GM18858 (cell line): ENCODE results near the gene TMEM178B.

Experiments
- ATAC-seq: cut with Tn5 transposase; IDR thresholded peaks from one replicate; pipeline ENCODE4 v1.9.1; 2021; ENCODE audit not compliant: unreplicated experiment

TMEM178B gene

DNA sequence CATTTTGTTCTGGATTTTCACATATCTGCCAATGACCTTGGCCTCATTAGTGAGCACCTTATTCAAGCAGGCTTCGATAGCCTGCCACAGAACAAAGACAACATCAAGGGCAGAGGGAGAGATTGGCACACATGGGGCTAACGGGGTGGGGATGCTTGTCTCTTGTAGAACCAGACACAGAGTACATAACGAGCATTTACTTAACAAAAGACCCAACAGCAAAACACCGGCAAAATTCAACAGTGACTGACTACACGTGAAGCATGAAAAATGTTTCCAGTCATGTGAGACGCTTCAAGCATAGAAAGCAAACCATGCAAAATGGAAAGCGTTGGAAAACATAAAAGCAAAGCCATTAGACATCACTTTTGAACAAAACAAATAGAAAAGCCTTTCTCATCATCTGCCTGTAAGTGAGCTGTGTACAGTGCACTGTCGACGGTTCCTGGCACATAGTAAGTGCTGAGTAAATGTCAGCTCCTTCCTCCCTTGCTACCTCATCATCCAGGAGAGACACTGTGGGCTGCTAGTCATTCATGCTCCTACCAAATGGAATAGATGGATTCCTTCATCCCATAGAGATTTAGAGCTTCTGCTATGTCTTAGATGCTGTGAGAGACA, 342.9 kb downstream of the TMEM178B start:
- no peak for ATAC-seq

DNA sequence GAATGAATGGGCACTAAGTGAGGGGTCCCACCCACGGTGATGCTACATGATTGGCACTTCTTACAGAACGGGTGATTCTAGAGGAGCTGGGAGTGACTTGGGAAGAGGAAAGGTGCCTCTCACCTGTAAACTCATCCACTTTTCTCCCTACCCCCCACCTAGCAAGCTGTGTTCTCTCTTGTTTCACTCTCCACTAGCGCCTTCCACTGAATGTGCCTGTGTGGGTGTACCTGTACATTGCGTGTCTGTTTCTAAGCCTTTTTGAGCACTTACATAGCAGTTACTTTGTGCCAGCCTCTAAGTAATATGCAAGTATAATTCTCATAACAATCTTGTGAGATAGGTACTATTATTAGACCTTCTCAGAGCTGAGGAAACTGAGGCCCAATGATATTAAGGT, 343.6 kb downstream of the TMEM178B start:
- no peak for ATAC-seq

DNA sequence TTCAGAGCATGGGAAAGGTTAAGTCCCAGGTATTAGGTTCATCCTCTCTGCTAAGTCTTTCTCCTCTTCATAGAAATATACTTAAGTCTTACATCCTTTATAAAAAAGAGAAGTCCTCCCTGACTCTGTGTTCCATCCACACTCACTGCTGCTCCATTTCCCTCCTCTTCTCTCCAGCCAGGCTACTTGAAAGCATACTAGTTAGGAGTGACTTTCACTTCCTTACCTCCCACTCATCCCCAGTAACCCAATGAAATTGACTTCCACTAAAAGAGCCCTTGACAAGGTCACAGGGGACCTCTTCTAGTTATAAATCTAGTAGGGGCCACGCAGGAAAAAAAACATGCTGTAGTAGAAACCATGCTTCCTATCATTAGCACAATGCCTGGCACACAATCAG, 344.2 kb downstream of the TMEM178B start:
- no peak for ATAC-seq

DNA sequence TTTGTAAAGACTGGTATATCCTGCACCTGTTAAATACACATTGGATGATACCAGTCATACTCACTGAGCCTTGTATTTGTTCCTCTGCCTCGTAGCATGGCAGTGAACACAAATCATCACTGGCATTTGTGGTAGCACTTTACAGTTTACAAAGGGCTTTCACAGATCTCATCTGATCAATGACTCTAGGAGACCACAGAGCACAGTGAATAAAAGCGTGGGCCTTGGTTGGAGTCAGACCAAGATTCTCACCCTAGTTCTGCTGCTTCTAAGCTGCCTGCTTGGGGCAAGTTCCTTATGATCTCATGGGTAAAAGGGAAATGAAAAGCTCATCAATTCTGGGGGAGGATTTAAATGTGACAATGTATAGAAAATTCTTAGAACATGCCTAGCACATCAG, 347.4 kb downstream of the TMEM178B start:
- no peak for ATAC-seq

DNA sequence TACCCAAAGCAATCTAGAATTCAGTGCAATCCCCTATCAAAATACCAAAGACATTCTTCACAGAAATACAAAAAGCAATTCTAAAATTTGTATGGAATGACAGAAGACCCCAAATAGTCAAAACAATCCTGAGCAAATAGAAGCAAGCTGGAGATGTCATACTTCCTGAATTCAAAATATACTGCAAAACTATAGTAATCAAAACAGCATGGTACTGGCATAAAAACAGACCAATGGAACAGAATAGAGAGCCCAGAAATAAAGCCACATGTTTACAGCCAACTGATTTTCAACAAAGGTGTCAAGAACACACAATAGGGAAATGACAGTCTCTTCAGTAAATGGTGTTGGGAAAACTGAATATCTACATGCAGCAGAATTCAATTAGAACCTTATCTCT, 353.3 kb downstream of the TMEM178B start:
- no peak for ATAC-seq

DNA sequence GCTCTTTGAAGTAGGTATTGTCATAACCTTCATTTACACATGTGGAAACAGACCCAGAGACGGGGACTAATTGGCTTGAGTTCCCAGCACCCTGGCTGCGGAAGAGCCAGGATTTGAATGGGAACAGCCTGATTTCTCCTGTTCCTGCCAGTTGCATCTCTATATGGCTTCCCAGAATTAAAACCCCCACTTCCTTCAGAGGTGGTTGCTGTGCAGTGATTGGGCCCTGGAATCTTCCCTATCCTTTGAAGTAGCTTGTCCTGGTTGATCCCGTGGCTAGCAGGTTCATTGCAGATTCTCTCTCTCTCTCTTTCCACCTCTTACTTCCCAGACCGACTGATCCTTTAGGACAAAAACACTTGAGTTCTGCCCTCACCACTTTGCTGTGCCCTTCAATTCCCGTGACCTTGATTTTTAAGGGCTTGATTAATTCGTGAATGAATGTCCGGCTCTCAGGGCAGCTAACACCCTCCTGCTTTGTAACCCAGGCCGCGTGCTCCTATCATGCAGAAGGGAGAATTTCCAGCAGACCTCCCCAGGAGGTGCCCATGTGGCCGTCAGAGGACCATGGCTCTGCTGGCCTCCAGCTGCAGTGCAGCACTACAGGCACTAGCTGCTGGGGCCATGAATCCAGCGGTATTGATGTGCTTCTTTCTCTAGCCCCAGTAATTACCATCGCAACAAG, 356.7 kb downstream of the TMEM178B start:
- no peak for ATAC-seq

DNA sequence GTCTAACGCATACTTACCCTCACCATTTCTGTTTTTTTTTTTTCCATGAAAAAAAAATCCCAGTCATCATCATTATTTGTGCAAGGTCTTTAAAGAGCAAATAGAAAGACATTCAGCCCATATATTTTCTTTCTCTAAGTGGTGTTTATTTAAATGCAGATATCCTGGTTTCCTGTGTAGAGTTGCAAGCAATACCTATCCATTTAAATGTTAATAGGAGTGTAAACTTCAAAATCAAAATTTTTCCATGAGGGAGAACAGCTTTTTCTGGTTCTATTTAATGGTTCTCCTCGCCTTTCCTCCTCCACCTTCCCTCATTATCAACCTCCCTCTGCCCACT, 357.2 kb downstream of the TMEM178B start:
- no peak for ATAC-seq

DNA sequence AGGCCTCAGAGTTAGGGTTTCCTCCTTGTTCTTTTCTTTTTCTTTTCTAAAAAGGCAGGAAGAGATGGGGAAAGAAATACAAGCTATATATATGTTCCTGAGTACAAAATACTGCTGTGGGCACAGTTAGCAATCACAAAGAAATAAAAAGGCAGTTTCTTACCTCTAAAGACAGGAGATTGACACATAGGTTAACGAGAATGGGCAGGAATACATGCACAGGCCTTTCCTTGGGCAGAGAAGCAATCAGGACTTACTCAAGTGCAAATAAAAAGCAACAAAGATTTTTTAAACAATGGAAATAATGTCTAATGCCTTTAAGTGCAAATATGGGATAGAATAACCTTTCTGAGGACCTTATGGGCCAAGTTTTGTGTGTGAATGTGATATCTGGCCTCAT, 357.8 kb downstream of the TMEM178B start:
- no peak for ATAC-seq

DNA sequence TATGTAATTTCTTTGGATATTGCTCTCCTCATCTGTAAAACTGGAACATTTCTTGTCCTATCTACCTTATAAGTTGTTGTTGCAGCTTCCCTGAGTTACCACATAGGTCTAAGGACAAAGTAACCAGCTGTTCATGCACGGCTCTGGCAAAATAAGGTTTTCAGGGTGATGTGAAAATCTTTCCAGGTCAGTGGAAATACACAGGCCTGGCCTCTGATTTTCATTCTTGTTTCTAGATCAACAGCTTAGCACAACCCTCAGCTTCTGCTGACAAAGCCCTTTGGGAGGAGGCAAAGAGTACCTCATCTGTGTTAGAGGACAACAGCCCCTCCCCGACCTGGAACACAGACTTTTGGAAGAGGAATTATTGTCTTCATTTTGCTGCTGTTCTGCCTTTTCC, 359.8 kb downstream of the TMEM178B start:
- no peak for ATAC-seq

DNA sequence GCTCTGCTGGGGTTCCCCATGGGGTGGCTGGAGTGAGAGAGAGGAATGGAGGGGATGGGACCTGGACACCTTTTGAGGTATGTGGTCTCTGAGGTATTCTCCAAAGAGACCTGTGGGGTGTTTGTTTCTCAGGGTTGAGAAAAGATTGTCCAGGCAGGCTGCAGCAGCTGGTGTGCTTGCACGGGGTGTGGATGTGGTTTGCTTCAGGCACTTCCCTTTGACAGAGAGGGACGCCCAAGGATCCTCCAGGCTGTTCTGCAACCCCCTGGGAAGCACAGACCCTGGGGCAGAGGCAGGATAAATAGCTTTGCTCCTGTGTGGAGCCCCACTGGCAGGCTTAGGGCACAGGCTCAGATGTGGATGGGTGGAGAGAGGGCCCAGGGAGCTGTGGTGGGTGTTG, 362.3 kb downstream of the TMEM178B start:
- no peak for ATAC-seq

DNA sequence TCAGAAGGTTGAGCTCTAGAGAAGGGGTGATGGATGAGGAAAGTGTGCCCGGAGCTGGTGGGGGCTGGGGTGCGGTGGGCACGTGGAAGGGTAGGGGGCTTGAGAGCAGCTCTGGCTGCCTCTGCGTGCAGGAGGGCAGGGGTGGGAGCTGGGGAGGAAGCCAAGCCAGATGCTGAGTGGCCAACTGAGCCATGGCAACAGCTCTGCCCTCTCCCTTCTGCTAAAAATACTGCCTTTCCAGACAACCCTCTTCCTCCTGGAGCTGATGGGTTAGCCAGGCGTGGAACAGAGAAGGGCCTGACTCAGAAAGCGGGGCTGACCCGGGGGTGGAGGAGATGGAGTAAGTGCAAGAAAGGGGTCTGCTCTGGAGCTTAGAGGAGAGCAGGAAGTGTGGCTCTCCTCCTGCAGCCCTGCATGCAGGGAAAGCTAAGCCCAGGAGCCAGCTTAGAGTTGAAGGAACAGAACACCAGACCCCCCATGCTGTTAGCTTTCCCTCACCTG, 362.8 kb downstream of the TMEM178B start:
- no peak for ATAC-seq

DNA sequence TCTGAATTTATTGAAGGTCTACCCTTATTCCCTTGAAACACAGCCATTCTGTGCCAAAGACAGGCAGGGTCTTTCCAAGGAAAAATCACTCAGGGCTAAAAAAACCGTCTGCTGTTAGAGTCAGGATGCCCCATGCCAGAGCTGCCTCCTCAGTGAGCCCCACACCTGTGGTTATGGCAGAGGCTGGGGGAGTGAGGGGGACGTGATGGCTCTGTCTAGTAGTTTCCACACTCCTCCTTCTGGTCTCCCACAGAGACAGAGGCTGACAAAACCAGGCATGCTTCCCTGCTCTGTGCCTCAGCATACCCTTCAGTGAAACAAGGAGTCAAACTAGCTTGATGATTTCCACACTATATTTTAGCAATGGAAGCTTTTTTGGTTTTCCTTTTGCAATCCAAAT, 365.3 kb downstream of the TMEM178B start:
- no peak for ATAC-seq

DNA sequence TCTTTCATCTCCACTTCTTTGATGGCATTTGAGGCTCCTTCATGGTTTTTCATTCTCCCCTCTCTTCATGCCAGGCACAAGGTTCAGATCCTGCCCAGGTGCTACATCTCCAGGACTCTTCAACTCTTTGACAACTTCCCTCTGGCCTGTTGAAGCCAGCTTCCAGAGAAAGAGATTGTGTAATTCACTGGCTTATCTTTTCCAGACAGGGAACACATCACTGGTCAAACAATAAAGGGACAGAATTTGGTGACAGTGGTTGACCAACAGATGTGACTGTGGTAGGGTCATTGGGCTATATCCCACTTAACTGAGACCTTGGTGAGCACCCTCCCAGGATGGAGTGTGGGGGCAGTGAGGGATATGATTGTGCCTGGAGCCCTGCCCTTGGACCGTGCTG, 365.9 kb downstream of the TMEM178B start:
- ATAC-seq, result no peak

DNA sequence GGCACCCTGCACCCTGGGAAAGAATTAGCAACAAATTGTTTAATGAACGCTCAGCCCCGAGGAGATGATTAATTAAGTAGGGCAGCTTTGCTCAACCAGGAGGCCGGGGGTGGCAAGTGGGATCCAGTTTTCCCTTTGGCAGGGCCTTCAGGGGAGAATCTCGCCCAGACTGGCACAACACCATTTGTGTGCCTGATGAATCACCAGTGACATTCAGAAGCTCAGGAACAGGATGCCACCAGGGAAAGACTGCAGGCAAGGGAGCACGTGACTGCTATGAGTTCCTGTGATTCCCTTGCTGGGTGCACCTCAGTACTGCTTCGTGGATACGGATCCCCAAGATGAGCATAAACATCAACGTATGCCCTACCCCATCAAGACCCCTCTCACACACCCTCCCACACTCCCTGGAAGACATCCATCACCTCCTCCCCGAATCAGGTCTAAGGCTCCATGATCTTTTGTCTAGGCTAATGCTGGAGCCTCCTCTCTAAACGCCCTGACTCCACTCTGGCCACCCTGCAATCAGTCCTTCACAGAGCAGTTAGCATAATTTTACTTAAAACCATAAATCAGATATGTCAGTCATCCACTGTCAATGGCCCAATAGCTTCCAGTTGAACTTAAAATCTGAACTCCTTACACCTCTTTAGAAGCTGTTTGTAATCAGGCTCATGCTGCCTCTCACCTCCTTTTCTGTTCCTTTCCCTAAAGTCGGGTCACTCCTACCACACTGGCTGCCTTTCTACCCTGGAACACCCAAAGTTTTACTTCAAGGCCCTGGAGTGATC, 368.2 kb downstream of the TMEM178B start:
- ATAC-seq, result no peak

DNA sequence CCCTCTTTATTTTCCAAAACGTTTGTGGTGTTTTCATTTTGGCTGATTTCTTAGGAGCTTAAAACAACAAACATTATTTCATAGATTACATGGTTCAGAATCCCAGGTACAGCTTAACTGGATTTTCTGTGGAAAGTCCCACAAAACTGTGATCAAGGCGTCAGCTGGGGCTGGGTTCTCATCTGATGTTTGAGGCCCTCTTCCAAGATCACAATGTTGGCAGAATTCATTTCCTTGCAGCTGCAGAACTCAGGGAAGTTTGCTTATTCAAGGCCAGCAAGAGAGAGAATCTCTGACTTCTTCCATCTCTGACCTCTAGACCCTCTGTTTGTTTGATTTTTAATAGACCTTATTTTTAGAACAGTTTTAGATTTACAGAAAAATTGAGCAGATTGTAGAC, 368.9 kb downstream of the TMEM178B start:
- ATAC-seq, result no peak

DNA sequence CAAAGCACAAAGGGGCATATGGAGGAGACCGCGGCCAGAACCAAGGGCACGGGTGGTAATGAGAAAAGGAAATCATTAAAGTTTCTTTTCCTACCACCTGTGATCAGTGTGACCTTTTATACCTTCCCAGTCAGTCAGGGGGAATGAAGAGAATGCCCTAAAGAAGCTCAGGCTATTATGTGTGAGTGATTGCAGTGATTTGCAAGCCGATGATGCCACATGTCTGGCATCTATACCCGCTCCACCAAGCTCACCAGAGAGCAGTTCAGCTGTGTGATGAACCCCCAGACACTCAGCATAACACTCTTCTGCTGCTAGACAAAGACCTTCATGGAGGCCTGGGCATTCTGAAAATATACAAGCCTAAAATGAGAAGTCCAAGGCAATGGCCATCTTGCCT, 371.1 kb downstream of the TMEM178B start:
- no peak for ATAC-seq

DNA sequence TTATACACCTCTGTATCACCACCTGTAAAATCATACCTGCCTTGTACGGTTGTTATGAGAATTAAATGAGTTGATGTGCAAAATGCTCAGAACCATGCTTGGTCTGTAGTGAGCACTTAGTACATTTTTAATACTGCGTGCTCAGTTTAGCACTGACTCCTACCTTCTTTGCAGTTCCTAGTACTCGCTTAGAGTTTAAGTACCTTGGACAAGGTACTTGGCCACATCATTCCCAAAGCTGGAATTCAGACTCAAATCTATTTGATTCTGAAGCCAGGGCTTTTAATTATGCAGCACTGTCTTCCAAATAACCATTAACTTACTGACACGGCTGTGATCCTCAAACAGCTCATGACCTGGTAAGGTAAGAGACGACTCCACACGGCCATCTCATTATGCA, 377.4 kb downstream of the TMEM178B start:
- no peak for ATAC-seq

DNA sequence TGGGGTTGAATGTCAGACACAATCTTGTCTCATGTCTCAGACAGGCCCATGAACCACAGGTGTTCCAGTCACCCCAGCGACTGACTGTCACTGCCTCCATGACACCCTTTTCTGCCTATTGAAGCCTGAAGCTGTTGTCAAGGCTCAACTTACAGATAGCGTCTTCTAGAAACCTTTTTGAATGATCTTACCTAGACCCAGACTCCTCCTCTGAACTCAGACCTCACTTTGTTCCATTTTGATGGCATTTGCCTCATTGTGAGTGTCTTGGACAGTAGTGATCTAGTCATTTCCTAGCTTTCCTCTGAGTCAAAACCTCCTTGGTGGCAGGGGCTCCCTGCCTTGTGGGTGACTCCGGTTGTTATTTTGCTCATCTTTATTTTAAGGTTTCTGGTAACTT, 379.0 kb downstream of the TMEM178B start:
- no peak for ATAC-seq

DNA sequence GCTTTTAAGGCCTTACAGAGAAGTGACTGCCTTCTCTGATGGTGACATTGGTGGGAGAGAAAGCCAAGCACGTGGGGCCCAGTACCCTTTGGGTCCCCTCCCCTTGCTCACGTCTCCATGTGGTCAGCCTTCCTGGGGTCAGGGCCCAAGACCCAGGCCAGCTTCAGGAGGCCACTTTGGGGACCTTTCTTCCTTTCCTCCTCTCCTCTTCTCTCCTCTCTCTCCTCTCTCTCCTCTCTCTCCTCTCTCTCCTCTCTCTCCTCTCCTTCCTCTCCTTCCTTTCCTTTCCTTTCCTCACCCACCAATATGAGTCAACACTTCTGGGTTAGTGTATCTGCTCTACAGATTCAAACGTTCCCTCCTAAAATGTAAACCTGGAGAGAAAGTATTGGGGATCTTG, 380.5 kb downstream of the TMEM178B start:
- ATAC-seq, result no peak

DNA sequence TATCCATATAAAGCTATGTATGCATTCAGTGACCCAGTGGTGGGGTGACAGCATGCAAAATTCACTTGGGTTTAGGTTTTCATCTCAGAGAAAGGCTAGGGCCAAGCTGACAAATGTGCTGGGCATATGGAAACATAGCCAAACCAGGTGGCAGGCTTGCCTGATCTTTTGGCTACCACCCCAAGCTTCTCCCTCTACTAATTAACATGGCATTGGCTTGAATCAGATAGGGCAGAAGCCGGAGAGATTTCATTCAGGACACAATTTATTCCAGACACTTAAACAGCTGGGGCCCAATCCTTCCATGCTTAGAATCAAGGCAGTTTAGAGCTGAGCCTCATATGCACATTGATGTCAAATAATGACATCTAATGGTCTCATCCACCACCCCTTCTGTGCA, 381.9 kb downstream of the TMEM178B start:
- ATAC-seq, result no peak

DNA sequence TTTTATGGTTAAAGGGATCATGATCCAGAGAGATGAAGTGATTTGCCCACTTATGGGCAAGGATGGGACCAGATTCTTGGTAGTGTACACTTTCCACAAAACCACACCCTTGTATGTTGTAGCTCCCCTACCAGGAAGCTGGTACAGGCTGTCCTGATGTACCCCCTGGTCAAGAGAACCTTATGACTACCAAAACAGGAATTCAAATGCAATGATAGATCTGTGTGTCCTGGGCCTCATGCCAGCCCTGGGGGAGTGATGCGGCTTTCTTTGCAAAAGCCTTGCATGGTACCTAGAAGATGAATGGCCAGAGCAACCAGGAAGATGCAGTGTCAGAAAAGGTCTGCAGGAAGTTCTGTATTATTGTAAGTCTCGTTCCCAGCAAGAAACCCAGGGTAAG, 382.4 kb downstream of the TMEM178B start:
- ATAC-seq, result no peak

DNA sequence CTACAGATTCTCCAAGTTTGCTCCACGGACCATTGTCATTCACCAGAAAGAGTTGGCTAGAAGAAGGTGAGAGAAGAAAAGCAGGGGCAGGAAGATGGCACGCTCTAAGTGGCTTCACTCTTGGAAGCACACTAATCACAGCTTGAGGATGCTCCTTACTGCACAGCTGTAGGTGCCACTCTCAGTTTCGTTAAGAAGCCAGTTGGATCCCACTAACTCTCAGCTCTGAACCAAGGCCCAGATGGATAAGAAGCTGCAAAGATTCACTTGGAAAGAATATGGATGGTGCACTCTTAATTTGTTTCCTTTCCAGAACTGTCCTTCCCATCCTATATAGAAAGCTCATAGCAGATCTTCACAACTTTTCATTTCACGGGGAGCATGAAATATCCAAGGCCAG, 382.8 kb downstream of the TMEM178B start:
- no peak for ATAC-seq
